ENCODE data around the gene C1QTNF7.

DNA sequence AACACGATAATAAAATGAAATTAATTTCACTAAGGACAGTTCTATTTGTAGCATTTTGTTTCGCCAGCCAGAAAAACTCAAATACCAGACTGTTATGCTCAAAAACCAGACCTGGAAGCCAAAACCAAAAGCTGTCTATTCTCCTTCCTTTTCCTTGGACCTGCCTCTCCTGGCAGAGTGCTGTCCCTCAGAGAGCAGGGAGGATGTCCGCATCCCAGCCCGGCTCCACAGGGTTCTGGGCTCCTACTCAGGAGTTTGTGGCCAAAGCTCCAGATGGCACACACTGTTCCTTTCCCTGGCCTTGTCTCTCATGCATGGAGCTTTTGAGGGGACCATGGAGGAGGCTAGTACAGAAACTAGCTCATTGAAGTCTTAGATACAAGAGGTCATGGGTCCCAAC, 41.9 kb upstream of the C1QTNF7 start:
- TF ChIP-seq TAF1 (IDR thresholded peaks at IDR 0.05; ENCODE audit: low read depth) (no peak), EP300 (IDR thresholded peaks at IDR 0.05; ENCODE audit: borderline replicate concordance) (no peak), RAD21 (IDR thresholded peaks at IDR 0.05; ENCODE audit: low read depth) (no peak), CEBPB (IDR thresholded peaks at IDR 0.05) (no peak), CREB1 (IDR thresholded peaks at IDR 0.05; ENCODE audit: low read depth) (no peak), YY1 (IDR thresholded peaks at IDR 0.05; ENCODE audit: low read depth) (no peak), TEAD4 (IDR thresholded peaks at IDR 0.05) (no peak), ZBTB7A (IDR thresholded peaks at IDR 0.05; ENCODE audit: low read depth) (no peak)
- TF ChIP-seq, protein P1, sequence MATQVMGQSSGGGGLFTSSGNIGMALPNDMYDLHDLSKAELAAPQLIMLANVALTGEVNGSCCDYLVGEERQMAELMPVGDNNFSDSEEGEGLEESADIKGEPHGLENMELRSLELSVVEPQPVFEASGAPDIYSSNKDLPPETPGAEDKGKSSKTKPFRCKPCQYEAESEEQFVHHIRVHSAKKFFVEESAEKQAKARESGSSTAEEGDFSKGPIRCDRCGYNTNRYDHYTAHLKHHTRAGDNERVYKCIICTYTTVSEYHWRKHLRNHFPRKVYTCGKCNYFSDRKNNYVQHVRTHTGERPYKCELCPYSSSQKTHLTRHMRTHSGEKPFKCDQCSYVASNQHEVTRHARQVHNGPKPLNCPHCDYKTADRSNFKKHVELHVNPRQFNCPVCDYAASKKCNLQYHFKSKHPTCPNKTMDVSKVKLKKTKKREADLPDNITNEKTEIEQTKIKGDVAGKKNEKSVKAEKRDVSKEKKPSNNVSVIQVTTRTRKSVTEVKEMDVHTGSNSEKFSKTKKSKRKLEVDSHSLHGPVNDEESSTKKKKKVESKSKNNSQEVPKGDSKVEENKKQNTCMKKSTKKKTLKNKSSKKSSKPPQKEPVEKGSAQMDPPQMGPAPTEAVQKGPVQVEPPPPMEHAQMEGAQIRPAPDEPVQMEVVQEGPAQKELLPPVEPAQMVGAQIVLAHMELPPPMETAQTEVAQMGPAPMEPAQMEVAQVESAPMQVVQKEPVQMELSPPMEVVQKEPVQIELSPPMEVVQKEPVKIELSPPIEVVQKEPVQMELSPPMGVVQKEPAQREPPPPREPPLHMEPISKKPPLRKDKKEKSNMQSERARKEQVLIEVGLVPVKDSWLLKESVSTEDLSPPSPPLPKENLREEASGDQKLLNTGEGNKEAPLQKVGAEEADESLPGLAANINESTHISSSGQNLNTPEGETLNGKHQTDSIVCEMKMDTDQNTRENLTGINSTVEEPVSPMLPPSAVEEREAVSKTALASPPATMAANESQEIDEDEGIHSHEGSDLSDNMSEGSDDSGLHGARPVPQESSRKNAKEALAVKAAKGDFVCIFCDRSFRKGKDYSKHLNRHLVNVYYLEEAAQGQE (IDR thresholded peaks at IDR 0.05; ENCODE audit: low read depth) = no peak
- TF ChIP-seq, protein P2, sequence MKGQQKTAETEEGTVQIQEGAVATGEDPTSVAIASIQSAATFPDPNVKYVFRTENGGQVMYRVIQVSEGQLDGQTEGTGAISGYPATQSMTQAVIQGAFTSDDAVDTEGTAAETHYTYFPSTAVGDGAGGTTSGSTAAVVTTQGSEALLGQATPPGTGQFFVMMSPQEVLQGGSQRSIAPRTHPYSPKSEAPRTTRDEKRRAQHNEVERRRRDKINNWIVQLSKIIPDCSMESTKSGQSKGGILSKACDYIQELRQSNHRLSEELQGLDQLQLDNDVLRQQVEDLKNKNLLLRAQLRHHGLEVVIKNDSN (IDR thresholded peaks at IDR 0.05) = no peak
- TF ChIP-seq, protein P3, sequence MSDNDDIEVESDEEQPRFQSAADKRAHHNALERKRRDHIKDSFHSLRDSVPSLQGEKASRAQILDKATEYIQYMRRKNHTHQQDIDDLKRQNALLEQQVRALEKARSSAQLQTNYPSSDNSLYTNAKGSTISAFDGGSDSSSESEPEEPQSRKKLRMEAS (IDR thresholded peaks at IDR 0.05) = no peak

All from Ishikawa (cell line).